Kidney (tissue), 14 donors: ENCODE measurements around the gene MYH14. TPM values are rescaled to one million over a fixed set of nuclear protein-coding genes. Genes with fewer than 3 reads are reported as not detected.

Experiments
- DNase-seq, 5 donors: peaks; one replicate each; pipeline ENCODE4 v3.0.0-alpha.2; 2013 to 2020
- FAIRE-seq: peaks from 2 replicates; lab custom pipeline; 2012; peaks lifted over from hg19 to GRCh38; lab: Jason Lieb, UNC
- H3K27ac ChIP-seq, 2 donors: one replicate each; pipeline ENCODE4 v1.7.0; 2013; ENCODE audit warnings: low read depth in 2 of 2, low read length in 2 of 2, inconsistent platforms in 1 of 2
- H3K27me3 ChIP-seq: one replicate; pipeline ENCODE4 v1.7.1; 2013; ENCODE audit warnings: low read length, inconsistent platforms; ENCODE audit not compliant: control insufficient read depth, insufficient read depth
- H3K36me3 ChIP-seq, 3 donors: one replicate each; pipeline versions ENCODE4 v1.7.0 to v1.7.1; 2013; ENCODE audit warnings: low read length in 3 of 3, control low read depth in 1 of 3, inconsistent platforms in 1 of 3; ENCODE audit not compliant: insufficient read depth in 3 of 3, control insufficient read depth in 2 of 3
- H3K4me1 ChIP-seq, 3 donors: one replicate each; pipeline versions ENCODE4 v1.7.0 to v1.7.1; 2013; ENCODE audit warnings: low read length in 3 of 3, inconsistent platforms in 1 of 3, low read depth in 1 of 3; ENCODE audit not compliant: control insufficient read depth in 2 of 3, insufficient read depth in 2 of 3
- H3K4me3 ChIP-seq, 3 donors: one replicate each; pipeline versions ENCODE4 v1.7.0 to v1.8.1; 2013; ENCODE audit warnings: low read length in 3 of 3, control low read depth in 1 of 3, inconsistent platforms in 1 of 3
- H3K9ac ChIP-seq, 3 donors: one replicate each; pipeline versions ENCODE4 v1.7.0 to v1.7.1; 2013; ENCODE audit warnings: low read length in 3 of 3, control low read depth in 1 of 3, inconsistent platforms in 1 of 3
- H3K9me3 ChIP-seq, 3 donors: one replicate each; pipeline versions ENCODE4 v1.7.0 to v1.7.1; 2013; ENCODE audit warnings: low read length in 3 of 3, control low read depth in 1 of 3, inconsistent platforms in 1 of 3; ENCODE audit not compliant: control insufficient read depth in 2 of 3, insufficient read depth in 1 of 3
- CTCF ChIP-seq: IDR thresholded peaks from 3 replicates; pipeline ENCODE4 v1.5.1; 2012; ENCODE audit warnings: mild to moderate bottlenecking, moderate library complexity, borderline replicate concordance; ENCODE audit not compliant: insufficient read depth; ENCODE audit errors: extremely low read depth
- intact Hi-C: fragments of 100-400 bp; cut with DNase I; formaldehyde crosslinking; loops from one replicate; pipeline ENCODE4 v1.11.1; 2022
- polyA plus RNA-seq: library from polyadenylated mRNA; stranded (reverse); fragments of 350-450 nt; fragmentation: Illumina TruSeq; extraction: RNeasy Lipid Tissue Mini Kit (QIAGEN cat#74804); gene quantifications from one replicate; pipeline ENCODE4 v1.2.3, GENCODE V29; 2014; ENCODE audit warnings: low read depth, low replicate concordance; ENCODE audit not compliant: insufficient read depth
- total RNA-seq: library from RNA; stranded (reverse); fragmentation: NEBNext Ultra II Directional; extraction: Animal tissue kit (Norgen Biotek cat#: 25700); gene quantifications from one replicate; pipeline ENCODE4 v1.2.1, GENCODE V29; 2021
- donor health status: control.
- donor health status: control.
- donor health status: control.
- donor health status: control.
- donor health status: control.
- donor health status: DM: yes; HTN: yes; CAD: no.
- donor health status: Normal renal cell carcinoma (clear cell type).

The MYH14 gene
- total and polyA plus RNA-seq, 2 donors from 2014 or later: 23.9 to 81.4 TPM

GRCh38 chr19:50248413-50248812, 45.0 kb downstream of the MYH14 start:
- intact Hi-C loops: no loop called here
- Histone ChIP-seq H3K27me3 (no peaks in the 10 kb centered on the region), H3K4me3 (no peak overlapping the region), H3K4me1 (no peaks in the 10 kb centered on the region), H3K9me3 (no peaks in the 10 kb centered on the region), H3K9ac (no peak overlapping the region), H3K27ac (no peak overlapping the region), H3K36me3 (no peaks in the 10 kb centered on the region)
- DNase-seq (no peak), FAIRE-seq (no peak)
- TF ChIP-seq CTCF: no peak

DNA sequence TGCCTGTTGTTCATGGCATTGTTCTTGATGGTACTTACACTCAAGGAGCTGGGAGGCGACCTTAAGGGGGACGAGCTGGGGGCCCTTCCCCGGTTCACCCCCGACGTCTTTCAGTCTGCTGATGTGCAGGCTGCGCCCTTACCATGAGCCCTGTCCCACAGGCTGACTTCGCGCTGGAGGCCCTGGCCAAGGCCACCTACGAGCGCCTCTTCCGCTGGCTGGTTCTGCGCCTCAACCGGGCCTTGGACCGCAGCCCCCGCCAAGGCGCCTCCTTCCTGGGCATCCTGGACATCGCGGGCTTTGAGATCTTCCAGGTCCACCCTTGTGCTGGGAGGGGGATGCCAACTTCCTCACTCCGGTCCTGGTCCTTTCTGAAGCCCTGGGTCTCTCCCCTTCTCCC, 45.4 kb downstream of the MYH14 start:
- Histone ChIP-seq H3K27ac (no peak overlapping the region), H3K27me3 (no peaks in the 10 kb centered on the region), H3K9ac (no peak overlapping the region), H3K4me3 (no peak overlapping the region), H3K4me1 (no peaks in the 10 kb centered on the region), H3K9me3 (no peaks in the 10 kb centered on the region), H3K36me3 (no peaks in the 10 kb centered on the region)
- intact Hi-C loops: no loop called here
- no peak for TF ChIP-seq CTCF
- no peak for FAIRE-seq
- no peak for DNase-seq

DNA sequence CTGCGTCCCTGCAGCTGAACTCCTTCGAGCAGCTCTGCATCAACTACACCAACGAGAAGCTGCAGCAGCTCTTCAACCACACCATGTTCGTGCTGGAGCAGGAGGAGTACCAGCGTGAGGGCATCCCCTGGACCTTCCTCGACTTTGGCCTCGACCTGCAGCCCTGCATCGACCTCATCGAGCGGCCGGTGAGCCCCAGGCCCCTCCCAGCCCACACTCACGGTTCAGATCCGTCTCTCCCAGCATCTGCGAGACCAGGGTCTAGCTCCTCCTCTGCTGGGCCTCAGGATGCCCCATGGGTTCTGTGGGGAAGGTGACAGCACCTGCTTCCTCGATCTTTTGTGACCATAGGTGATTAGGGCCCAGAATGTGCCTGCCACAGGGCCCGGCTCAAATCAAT, 46.2 kb downstream of the MYH14 start:
- FAIRE-seq (no peak), DNase-seq (no peak)
- H3K27ac ChIP-seq: no peak overlapping the region
- no peaks in the 10 kb centered on the region for H3K36me3 ChIP-seq
- no peaks in the 10 kb centered on the region for H3K27me3 ChIP-seq
- no peak for TF ChIP-seq CTCF
- no peak overlapping the region for H3K9ac ChIP-seq
- no peak overlapping the region for H3K4me3 ChIP-seq
- intact Hi-C loops: no loop called here
- H3K4me1 ChIP-seq: no peaks in the 10 kb centered on the region
- H3K9me3 ChIP-seq: no peaks in the 10 kb centered on the region

DNA sequence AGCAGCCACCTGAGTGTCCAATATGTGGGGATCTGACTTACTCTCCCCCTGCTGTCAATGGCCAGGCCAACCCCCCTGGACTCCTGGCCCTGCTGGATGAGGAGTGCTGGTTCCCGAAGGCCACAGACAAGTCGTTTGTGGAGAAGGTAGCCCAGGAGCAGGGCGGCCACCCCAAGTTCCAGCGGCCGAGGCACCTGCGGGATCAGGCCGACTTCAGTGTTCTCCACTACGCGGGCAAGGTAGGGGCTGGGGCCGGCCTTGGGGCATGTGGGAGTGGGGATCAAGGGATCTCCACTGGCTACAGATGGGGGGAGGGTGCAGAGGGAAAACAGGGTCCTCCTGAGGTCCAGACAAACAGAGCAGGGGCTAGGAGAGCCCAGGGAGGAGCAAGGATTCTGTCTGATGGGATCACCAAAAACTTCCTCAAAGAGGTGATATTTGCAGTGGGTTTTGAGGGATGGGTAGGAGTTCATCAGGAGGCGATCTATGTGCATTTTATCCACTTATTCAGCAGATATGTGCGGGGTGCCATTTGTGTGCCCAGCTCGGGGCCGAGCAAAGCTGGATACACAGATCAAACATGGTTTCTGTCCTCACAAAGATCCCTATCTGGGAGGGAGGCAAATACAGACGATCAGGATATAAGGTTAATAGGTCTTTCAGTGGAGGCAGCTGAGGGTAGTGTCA, 47.2 kb downstream of the MYH14 start:
- no peak for TF ChIP-seq CTCF
- no peaks in the 10 kb centered on the region for H3K27me3 ChIP-seq
- no peak for DNase-seq
- no peak for FAIRE-seq
- intact Hi-C loops: no loop called here
- H3K27ac ChIP-seq: no peak overlapping the region
- H3K4me3 ChIP-seq: no peak overlapping the region
- H3K9me3 ChIP-seq: no peaks in the 10 kb centered on the region
- no peak overlapping the region for H3K9ac ChIP-seq
- no peaks in the 10 kb centered on the region for H3K36me3 ChIP-seq
- no peaks in the 10 kb centered on the region for H3K4me1 ChIP-seq
